Measurements from ENCODE around the gene COPZ2.

COPZ2 gene

GRCh38 chr17:47982645-47983390, 54.8 kb downstream of the COPZ2 start:
- Histone ChIP-seq H3K4me1 (ENCODE audit: low read depth, poor library complexity, severe bottlenecking) (peaks cover 5% of the 10 kb centered on the region), H4K20me1 (ENCODE audit: insufficient read depth) (no peaks in the 10 kb centered on the region), H3K36me3 (ENCODE audit: insufficient read depth) (no peaks in the 10 kb centered on the region), H2AFZ (ENCODE audit: low read depth) (no peak overlapping the region), H3K27me3 (ENCODE audit: insufficient read depth, low read depth) (no peaks in the 10 kb centered on the region), H3K27ac (no peak overlapping the region), H3K9ac (no peak overlapping the region), H3K79me2 (ENCODE audit: insufficient read depth, low read depth) (no peaks in the 10 kb centered on the region), H3K4me2 (no peak overlapping the region), H3K4me3 (IDR thresholded peaks at IDR 0.05; ENCODE audit: insufficient read depth, low read depth, low read length) (no peak overlapping the region)
- TF ChIP-seq CTCF (conservative IDR thresholded peaks at IDR 0.05; ENCODE audit: low read depth, low read length) = no peak

GRCh38 chr17:47982091-47982617, 55.4 kb downstream of the COPZ2 start:
- Histone ChIP-seq H3K4me1 (ENCODE audit: low read depth, poor library complexity, severe bottlenecking) (no peaks in the 10 kb centered on the region), H3K9ac (no peak overlapping the region), H3K4me3 (IDR thresholded peaks at IDR 0.05; ENCODE audit: insufficient read depth, low read depth, low read length) (no peak overlapping the region), H3K4me2 (no peak overlapping the region), H2AFZ (ENCODE audit: low read depth) (no peak overlapping the region), H3K36me3 (ENCODE audit: insufficient read depth) (no peaks in the 10 kb centered on the region), H3K27ac (no peak overlapping the region), H3K27me3 (ENCODE audit: insufficient read depth, low read depth) (no peaks in the 10 kb centered on the region), H3K79me2 (ENCODE audit: insufficient read depth, low read depth) (no peaks in the 10 kb centered on the region), H4K20me1 (ENCODE audit: insufficient read depth) (no peaks in the 10 kb centered on the region)
- TF ChIP-seq CTCF (conservative IDR thresholded peaks at IDR 0.05; ENCODE audit: low read depth, low read length) = no peak

GRCh38 chr17:47981462-47981861, 56.1 kb downstream of the COPZ2 start:
- Histone ChIP-seq H3K36me3 (ENCODE audit: insufficient read depth) (no peaks in the 10 kb centered on the region), H3K79me2 (ENCODE audit: insufficient read depth, low read depth) (no peaks in the 10 kb centered on the region), H3K27ac (no peak overlapping the region), H3K4me1 (ENCODE audit: low read depth, poor library complexity, severe bottlenecking) (no peaks in the 10 kb centered on the region), H3K9ac (no peak overlapping the region), H3K4me3 (IDR thresholded peaks at IDR 0.05; ENCODE audit: insufficient read depth, low read depth, low read length) (no peak overlapping the region), H2AFZ (ENCODE audit: low read depth) (no peak overlapping the region), H3K27me3 (ENCODE audit: insufficient read depth, low read depth) (no peaks in the 10 kb centered on the region), H3K4me2 (no peak overlapping the region), H4K20me1 (ENCODE audit: insufficient read depth) (no peaks in the 10 kb centered on the region)
- no peak for TF ChIP-seq CTCF (conservative IDR thresholded peaks at IDR 0.05; ENCODE audit: low read depth, low read length)

- no peak overlapping the region for H3K27ac ChIP-seq
- TF ChIP-seq CTCF (conservative IDR thresholded peaks at IDR 0.05; ENCODE audit: low read depth, low read length) = no peak
- no peak overlapping the region for H3K4me2 ChIP-seq
- H3K4me3 ChIP-seq (IDR thresholded peaks at IDR 0.05; ENCODE audit: insufficient read depth, low read depth, low read length) = no peak overlapping the region
- no peaks in the 10 kb centered on the region for H4K20me1 ChIP-seq (ENCODE audit: insufficient read depth)
- H3K9ac ChIP-seq = no peak overlapping the region
- H3K27me3 ChIP-seq (ENCODE audit: insufficient read depth, low read depth) = no peaks in the 10 kb centered on the region
- H2AFZ ChIP-seq (ENCODE audit: low read depth) = no peak overlapping the region
- no peaks in the 10 kb centered on the region for H3K79me2 ChIP-seq (ENCODE audit: insufficient read depth, low read depth)
- no peaks in the 10 kb centered on the region for H3K36me3 ChIP-seq (ENCODE audit: insufficient read depth)
- no peaks in the 10 kb centered on the region for H3K4me1 ChIP-seq (ENCODE audit: low read depth, poor library complexity, severe bottlenecking)
These were observed 57.1 kb downstream of the COPZ2 start for GRCh38 chr17:47980541-47980940.

Data from KMS-11 (cell line).